Cardiac muscle cell (in vitro differentiated cells and primary cell): ENCODE data around the gene TMEM238. TPM values are rescaled to one million over a fixed set of nuclear protein-coding genes. Genes with fewer than 3 reads are reported as not detected.

Experiments
- DNase-seq, 2 donors: peaks; one replicate each; pipeline versions ENCODE4 v3.0.0 to v3.0.0-alpha.2; 2010 to 2017; ENCODE audit warnings: low read depth in 1 of 2, low spot score in 1 of 2
- H3K27ac ChIP-seq: fragments of 200-600 bp; sonication (generic); 2 replicates; pipeline ENCODE4 v1.5.1; 2016
- H3K27me3 ChIP-seq: fragments of 200-600 bp; sonication (generic); 2 replicates; pipeline ENCODE4 v1.6.0; 2016; ENCODE audit warnings: control low read depth
- H3K36me3 ChIP-seq: fragments of 200-600 bp; sonication (generic); 2 replicates; pipeline ENCODE4 v1.5.1; 2016; ENCODE audit warnings: control low read depth
- H3K4me1 ChIP-seq: fragments of 200-600 bp; sonication (generic); 2 replicates; pipeline ENCODE4 v1.8.1; 2017; ENCODE audit warnings: low read depth, mild to moderate bottlenecking, mixed run types
- H3K4me3 ChIP-seq: fragments of 200-600 bp; sonication (generic); 2 replicates; pipeline ENCODE4 v1.5.1; 2016; ENCODE audit warnings: mild to moderate bottlenecking
- H3K9me3 ChIP-seq: fragments of 200-600 bp; sonication (generic); 2 replicates; pipeline ENCODE4 v1.5.1; 2017; ENCODE audit warnings: low read depth, mild to moderate bottlenecking, control low read depth
- polyA plus RNA-seq: library from polyadenylated mRNA; unstranded; fragments of >200 nt; fragmentation: Nextera tagmentation; extraction: Ambion mirVana; gene quantifications from 2 replicates; pipeline ENCODE4 v1.2.1, GENCODE V29; 2016
- total RNA-seq: library from RNA; depleted of rRNA; stranded (reverse); fragments of >200 nt; gene quantifications from 2 replicates; pipeline ENCODE4 v1.2.3, GENCODE V29; 2016
- TF ChIP-seq, protein P1 (sequence below): IDR thresholded peaks from 2 replicates; pipeline ENCODE4 v1.5.1; 2012; ENCODE audit warnings: low read depth, mild to moderate bottlenecking, low read length

TMEM238 gene
- total and polyA plus RNA-seq, 2 experiments from 2014 or later, result 0.27 to 1.7 TPM

DNA sequence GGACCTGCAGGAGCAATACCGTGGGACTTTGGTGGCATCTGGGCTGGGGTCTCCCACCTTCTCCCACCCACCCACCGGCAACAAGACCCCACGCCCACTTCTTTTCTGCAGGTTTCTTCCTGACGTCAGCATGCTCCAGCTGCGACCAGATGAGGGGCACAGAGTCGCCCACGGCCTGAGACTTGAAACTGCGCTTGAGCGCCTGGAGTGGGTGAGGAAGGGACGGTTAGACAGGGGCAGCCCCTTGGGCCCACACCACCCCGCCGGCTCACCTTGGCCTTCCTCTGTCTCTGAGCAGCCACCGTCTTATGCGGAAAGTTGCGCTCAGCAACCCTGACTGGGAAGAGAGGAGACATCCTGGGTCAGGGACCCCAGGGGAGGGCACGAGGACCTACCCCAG, 23.2 kb downstream of the TMEM238 start:
- Histone ChIP-seq H3K9me3 (no peaks in the 10 kb centered on the region), H3K4me1 (no peaks in the 10 kb centered on the region), H3K36me3 (no peaks in the 10 kb centered on the region), H3K27ac (no peak overlapping the region), H3K4me3 (no peak overlapping the region), H3K27me3 (peaks cover 16% of the 10 kb centered on the region)
- TF ChIP-seq, protein P1, sequence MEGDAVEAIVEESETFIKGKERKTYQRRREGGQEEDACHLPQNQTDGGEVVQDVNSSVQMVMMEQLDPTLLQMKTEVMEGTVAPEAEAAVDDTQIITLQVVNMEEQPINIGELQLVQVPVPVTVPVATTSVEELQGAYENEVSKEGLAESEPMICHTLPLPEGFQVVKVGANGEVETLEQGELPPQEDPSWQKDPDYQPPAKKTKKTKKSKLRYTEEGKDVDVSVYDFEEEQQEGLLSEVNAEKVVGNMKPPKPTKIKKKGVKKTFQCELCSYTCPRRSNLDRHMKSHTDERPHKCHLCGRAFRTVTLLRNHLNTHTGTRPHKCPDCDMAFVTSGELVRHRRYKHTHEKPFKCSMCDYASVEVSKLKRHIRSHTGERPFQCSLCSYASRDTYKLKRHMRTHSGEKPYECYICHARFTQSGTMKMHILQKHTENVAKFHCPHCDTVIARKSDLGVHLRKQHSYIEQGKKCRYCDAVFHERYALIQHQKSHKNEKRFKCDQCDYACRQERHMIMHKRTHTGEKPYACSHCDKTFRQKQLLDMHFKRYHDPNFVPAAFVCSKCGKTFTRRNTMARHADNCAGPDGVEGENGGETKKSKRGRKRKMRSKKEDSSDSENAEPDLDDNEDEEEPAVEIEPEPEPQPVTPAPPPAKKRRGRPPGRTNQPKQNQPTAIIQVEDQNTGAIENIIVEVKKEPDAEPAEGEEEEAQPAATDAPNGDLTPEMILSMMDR, result no peak
- no peak for DNase-seq

DNA sequence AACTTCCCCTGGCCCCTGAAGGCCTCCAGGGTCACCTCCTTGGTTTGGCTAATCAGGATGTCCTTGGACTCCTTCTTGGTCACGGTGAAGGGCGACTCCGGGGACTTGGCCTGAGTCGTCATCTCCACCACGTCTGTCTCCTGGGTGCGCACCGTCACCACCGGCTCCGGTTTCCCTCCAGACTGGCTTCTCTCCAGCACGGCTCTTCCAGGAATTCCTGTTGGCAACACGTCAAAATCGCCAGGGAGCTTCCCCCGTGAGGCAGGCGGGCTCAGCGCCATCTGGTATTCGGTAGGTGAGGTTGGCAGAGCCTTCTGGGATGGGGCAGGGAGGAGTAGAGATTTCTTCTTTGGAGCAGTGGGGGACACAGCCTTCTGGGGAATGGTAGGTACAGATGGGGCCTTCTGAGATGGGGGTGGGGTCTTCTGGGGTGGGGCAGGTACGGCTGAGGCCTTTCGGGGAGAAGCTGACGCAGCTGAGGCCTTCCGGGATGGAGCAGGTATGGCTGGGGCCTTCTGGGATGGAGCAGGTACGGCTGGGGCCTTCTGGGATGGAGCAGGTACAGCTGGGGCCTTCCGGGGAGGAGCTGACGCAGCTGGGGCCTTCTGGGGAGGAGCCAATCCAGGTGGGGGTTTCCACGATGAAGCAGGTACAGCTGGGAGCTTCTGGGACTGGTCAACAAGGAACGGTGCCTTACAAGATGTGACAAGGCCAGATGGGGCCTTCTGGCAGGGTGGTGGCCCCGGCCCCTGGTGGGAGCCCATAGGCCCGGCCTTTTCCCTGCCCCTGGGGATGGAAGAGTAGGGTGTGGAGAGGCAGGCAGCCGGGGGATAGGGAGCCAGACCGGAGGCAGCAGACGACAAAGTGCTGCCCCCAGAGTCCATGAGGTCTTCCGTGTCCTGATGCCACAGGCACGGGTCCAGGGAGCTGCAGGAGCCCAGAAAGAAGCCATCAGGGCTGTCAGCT, 24.9 kb downstream of the TMEM238 start:
- H3K27me3 ChIP-seq, result peaks cover 33% of the 10 kb centered on the region
- no peak overlapping the region for H3K27ac ChIP-seq
- no peak overlapping the region for H3K4me3 ChIP-seq
- no peaks in the 10 kb centered on the region for H3K4me1 ChIP-seq
- no peak for DNase-seq
- TF ChIP-seq, protein P1, result no peak
- H3K36me3 ChIP-seq, result no peaks in the 10 kb centered on the region
- H3K9me3 ChIP-seq, result no peaks in the 10 kb centered on the region

DNA sequence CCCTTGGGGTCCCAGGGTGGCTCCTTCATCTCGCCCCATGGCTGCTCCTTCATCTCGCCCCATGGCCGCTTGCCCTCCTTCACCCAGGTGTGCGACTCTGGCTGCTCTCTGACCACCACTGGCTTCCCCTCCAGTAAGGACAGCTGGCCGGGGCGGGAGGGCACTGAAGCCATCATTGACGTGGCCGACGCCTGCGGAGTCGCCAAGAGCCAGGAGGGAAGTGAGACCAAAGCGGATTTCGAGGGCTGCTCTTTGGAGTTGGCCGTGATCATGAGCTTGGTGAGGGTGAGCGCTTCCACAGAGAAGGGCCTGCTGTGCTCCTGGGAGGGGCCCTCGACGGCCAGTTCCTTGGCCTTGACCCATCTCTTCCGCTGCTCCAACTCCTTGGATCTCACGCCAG, 25.6 kb downstream of the TMEM238 start:
- no peaks in the 10 kb centered on the region for H3K36me3 ChIP-seq
- H3K27ac ChIP-seq, result no peak overlapping the region
- no peaks in the 10 kb centered on the region for H3K9me3 ChIP-seq
- no peak overlapping the region for H3K4me3 ChIP-seq
- no peak for DNase-seq
- H3K4me1 ChIP-seq, result no peaks in the 10 kb centered on the region
- TF ChIP-seq, protein P1, result no peak
- peaks cover 40% of the 10 kb centered on the region for H3K27me3 ChIP-seq

DNA sequence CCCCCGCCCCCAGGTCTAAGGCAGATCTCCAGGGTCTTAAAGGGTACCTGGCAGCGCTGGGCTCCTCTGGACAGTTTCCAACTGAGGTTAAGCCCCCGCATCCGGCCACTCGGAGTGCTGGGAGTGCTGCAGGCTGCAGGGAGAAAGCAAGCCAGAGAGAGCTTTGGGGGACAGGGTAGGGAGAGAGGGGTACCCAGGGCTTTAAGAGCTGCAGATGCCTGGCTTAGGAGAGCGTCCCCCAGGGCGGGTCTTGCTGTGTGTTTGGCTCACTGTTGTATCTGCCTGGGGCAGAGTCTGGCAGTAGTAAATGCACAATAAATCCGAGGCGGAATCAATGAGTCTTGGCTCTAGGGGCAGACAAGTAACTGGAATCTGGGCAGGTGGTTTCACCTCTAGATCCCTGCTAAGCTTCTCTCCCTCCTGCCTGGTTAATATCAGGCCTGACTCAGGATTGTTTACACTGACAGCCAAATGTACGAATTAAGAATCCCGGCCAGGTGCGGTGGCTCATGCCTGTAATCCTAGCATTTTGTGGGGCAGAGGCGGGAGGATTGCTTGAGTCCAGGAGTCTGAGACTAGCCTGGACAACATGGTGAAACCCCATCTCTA, 28.8 kb downstream of the TMEM238 start:
- TF ChIP-seq, protein P1, result no peak
- no peaks in the 10 kb centered on the region for H3K4me1 ChIP-seq
- H3K9me3 ChIP-seq, result no peaks in the 10 kb centered on the region
- peaks cover 62% of the 10 kb centered on the region for H3K27me3 ChIP-seq
- no peak for DNase-seq
- no peaks in the 10 kb centered on the region for H3K36me3 ChIP-seq
- H3K27ac ChIP-seq, result no peak overlapping the region
- no peak overlapping the region for H3K4me3 ChIP-seq

DNA sequence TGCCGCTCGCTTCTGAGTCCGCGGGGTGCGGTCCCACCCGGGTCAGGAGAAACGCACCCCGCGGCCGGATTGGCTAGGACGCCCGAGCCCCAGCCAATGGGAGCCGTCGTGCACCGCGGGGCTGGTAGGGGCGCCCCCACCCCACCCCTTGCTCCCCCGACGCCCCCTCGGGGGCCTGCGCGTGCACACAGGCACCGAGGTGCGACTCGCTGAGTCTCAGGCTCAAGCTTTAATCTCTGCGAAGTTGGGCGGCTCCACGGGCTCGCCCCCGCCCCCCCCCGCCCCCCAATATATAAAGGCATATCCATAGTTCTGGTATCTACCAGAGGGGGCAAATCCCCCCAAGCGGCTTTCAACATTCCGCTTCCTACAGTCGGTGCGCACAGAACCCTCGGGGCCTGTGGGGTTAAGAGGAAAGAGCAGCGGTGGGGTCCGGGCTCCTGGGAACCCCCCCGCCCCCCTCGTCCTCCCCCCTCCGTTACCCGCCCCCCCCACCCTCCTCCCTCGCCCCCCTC, 29.3 kb downstream of the TMEM238 start, which contains the start of gene COX6B2:
COX6B2 (minus strand) TSS at position 22 of the 515 bp plus-strand sequence. CDS start 198 bp downstream, outside the sequence.
- Histone ChIP-seq H3K27ac (no peak within 1 kb of the TSS), H3K4me3 (peak within 1 kb of the TSS; percentile 30), H3K27me3 (peaks cover 62% of the 10 kb centered on the region), H3K36me3 (no peaks in the 10 kb centered on the region), H3K9me3 (no peaks in the 10 kb centered on the region), H3K4me1 (no peaks in the 10 kb centered on the region)
- TF ChIP-seq, protein P1, result no peak
- no peak for DNase-seq
